SK-N-SH treated with all-trans-retinoic acid at 6 μM for 48 hours (cell line): Measurements from ENCODE around the gene TRIM8.

Experiments
- ATAC-seq: fragments of 200-7000 bp; cut with Tn5 transposase; 3 replicates; pipeline ENCODE4 v1.9.1; 2020; ENCODE audit warnings: mild to moderate bottlenecking, moderate library complexity
- ARNTL ChIP-seq: fragments of 450-650 bp; formaldehyde crosslinking; IDR thresholded peaks from 2 replicates; pipeline ENCODE4 v1.5.0; 2020; ENCODE audit warnings: low read depth, mild to moderate bottlenecking, moderate library complexity, borderline replicate concordance
- ESRRG ChIP-seq: fragments of 250-450 bp; sonication (Bioruptor Pico); IDR thresholded peaks from 2 replicates; pipeline ENCODE4 v1.6.1; 2021; ENCODE audit warnings: mild to moderate bottlenecking
- GLIS3 ChIP-seq: fragments of 250-450 bp; sonication (Bioruptor Pico); IDR thresholded peaks from 2 replicates; pipeline ENCODE4 v1.5.0; 2020; ENCODE audit warnings: mild to moderate bottlenecking, moderate library complexity
- PPARA ChIP-seq: fragments of 250-450 bp; sonication (Bioruptor Pico); IDR thresholded peaks from 2 replicates; pipeline ENCODE4 v1.5.0; 2020; ENCODE audit warnings: mild to moderate bottlenecking, borderline replicate concordance
- SNAI2 ChIP-seq: fragments of 250-450 bp; sonication (Bioruptor Pico); IDR thresholded peaks from 2 replicates; pipeline ENCODE4 v1.5.0; 2020; ENCODE audit warnings: mild to moderate bottlenecking, moderate library complexity
- ZC3H10 ChIP-seq: fragments of 250-450 bp; sonication (Bioruptor Pico); IDR thresholded peaks from 2 replicates; pipeline ENCODE4 v1.5.1; 2021; ENCODE audit warnings: mild to moderate bottlenecking, moderate library complexity
- ZFP3 ChIP-seq: fragments of 250-450 bp; sonication (Bioruptor Pico); IDR thresholded peaks from 2 replicates; pipeline ENCODE4 v1.5.0; 2020; ENCODE audit warnings: mild to moderate bottlenecking, moderate library complexity
- ZFP30 ChIP-seq: fragments of 450-650 bp; formaldehyde crosslinking; IDR thresholded peaks from 2 replicates; pipeline ENCODE4 v1.5.0; 2022; ENCODE audit warnings: mild to moderate bottlenecking, moderate library complexity
- ZNF565 ChIP-seq: fragments of 450-650 bp; formaldehyde crosslinking; conservative IDR thresholded peaks from 2 replicates; pipeline ENCODE4 v1.5.0; 2020; ENCODE audit warnings: low read depth, mild to moderate bottlenecking, moderate library complexity
- ZNF70 ChIP-seq: fragments of 450-650 bp; formaldehyde crosslinking; IDR thresholded peaks from 2 replicates; pipeline ENCODE4 v1.5.0; 2020; ENCODE audit warnings: mild to moderate bottlenecking, moderate library complexity
- TF ChIP-seq, protein P1 (sequence below): fragments of 250-450 bp; sonication (Bioruptor Pico); IDR thresholded peaks from 2 replicates; pipeline ENCODE4 v1.5.0; 2020; ENCODE audit warnings: mild to moderate bottlenecking, moderate library complexity
- TF ChIP-seq, protein P2 (sequence below): fragments of 250-450 bp; sonication (Bioruptor Pico); IDR thresholded peaks from 2 replicates; pipeline ENCODE4 v1.5.1; 2020; ENCODE audit warnings: low read depth, mild to moderate bottlenecking, moderate library complexity
- TF ChIP-seq, protein P3 (sequence below): fragments of 250-450 bp; sonication (Bioruptor Pico); IDR thresholded peaks from 2 replicates; pipeline ENCODE4 v1.8.0; 2020; ENCODE audit warnings: mild to moderate bottlenecking, moderate library complexity, borderline replicate concordance
- TF ChIP-seq, protein P4 (sequence below): fragments of 250-450 bp; sonication (Bioruptor Pico); IDR thresholded peaks from 2 replicates; pipeline ENCODE4 v1.5.1; 2021; ENCODE audit warnings: mild to moderate bottlenecking, moderate library complexity

Gene TRIM8

DNA sequence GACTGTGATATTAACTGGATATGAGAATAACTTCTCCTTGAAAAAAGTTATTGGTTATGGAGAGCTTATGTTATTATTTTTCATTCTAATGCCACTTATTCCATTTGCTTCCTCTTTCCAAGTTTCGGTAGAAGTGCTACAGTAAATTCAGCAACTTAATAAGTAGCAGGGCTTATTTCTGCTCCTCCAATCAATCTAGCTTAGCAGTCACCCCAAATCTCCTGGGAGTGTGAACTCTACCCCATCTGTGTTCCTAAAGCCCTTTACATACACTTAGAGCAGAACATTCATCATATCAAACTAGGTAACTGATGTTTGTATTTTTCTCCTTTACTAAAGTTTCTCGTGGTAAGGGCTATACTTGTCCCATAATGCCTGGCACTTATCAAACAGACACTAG, 61.3 kb downstream of the TRIM8 start:
- no peak for ATAC-seq
- TF ChIP-seq, protein P1, sequence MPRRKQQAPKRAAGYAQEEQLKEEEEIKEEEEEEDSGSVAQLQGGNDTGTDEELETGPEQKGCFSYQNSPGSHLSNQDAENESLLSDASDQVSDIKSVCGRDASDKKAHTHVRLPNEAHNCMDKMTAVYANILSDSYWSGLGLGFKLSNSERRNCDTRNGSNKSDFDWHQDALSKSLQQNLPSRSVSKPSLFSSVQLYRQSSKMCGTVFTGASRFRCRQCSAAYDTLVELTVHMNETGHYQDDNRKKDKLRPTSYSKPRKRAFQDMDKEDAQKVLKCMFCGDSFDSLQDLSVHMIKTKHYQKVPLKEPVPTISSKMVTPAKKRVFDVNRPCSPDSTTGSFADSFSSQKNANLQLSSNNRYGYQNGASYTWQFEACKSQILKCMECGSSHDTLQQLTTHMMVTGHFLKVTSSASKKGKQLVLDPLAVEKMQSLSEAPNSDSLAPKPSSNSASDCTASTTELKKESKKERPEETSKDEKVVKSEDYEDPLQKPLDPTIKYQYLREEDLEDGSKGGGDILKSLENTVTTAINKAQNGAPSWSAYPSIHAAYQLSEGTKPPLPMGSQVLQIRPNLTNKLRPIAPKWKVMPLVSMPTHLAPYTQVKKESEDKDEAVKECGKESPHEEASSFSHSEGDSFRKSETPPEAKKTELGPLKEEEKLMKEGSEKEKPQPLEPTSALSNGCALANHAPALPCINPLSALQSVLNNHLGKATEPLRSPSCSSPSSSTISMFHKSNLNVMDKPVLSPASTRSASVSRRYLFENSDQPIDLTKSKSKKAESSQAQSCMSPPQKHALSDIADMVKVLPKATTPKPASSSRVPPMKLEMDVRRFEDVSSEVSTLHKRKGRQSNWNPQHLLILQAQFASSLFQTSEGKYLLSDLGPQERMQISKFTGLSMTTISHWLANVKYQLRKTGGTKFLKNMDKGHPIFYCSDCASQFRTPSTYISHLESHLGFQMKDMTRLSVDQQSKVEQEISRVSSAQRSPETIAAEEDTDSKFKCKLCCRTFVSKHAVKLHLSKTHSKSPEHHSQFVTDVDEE (CRISPR knock-in tag) = no peak
- TF ChIP-seq, protein P2, sequence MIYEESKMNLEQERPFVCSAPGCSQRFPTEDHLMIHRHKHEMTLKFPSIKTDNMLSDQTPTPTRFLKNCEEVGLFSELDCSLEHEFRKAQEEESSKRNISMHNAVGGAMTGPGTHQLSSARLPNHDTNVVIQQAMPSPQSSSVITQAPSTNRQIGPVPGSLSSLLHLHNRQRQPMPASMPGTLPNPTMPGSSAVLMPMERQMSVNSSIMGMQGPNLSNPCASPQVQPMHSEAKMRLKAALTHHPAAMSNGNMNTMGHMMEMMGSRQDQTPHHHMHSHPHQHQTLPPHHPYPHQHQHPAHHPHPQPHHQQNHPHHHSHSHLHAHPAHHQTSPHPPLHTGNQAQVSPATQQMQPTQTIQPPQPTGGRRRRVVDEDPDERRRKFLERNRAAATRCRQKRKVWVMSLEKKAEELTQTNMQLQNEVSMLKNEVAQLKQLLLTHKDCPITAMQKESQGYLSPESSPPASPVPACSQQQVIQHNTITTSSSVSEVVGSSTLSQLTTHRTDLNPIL (CRISPR knock-in tag) = no peak
- TF ChIP-seq SNAI2 = no peak
- TF ChIP-seq ZNF70 = no peak
- TF ChIP-seq ZNF565 = no peak
- no peak for TF ChIP-seq ZC3H10
- no peak for TF ChIP-seq ZFP30 (CRISPR knock-in tag)
- no peak for TF ChIP-seq ZFP3 (CRISPR knock-in tag)
- TF ChIP-seq, protein P3, sequence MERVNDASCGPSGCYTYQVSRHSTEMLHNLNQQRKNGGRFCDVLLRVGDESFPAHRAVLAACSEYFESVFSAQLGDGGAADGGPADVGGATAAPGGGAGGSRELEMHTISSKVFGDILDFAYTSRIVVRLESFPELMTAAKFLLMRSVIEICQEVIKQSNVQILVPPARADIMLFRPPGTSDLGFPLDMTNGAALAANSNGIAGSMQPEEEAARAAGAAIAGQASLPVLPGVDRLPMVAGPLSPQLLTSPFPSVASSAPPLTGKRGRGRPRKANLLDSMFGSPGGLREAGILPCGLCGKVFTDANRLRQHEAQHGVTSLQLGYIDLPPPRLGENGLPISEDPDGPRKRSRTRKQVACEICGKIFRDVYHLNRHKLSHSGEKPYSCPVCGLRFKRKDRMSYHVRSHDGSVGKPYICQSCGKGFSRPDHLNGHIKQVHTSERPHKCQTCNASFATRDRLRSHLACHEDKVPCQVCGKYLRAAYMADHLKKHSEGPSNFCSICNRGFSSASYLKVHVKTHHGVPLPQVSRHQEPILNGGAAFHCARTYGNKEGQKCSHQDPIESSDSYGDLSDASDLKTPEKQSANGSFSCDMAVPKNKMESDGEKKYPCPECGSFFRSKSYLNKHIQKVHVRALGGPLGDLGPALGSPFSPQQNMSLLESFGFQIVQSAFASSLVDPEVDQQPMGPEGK (CRISPR knock-in tag) = no peak
- no peak for TF ChIP-seq ESRRG (CRISPR knock-in tag)
- TF ChIP-seq, protein P4, sequence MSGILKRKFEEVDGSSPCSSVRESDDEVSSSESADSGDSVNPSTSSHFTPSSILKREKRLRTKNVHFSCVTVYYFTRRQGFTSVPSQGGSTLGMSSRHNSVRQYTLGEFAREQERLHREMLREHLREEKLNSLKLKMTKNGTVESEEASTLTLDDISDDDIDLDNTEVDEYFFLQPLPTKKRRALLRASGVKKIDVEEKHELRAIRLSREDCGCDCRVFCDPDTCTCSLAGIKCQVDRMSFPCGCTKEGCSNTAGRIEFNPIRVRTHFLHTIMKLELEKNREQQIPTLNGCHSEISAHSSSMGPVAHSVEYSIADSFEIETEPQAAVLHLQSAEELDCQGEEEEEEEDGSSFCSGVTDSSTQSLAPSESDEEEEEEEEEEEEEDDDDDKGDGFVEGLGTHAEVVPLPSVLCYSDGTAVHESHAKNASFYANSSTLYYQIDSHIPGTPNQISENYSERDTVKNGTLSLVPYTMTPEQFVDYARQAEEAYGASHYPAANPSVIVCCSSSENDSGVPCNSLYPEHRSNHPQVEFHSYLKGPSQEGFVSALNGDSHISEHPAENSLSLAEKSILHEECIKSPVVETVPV (CRISPR knock-in tag) = no peak
- no peak for TF ChIP-seq GLIS3 (CRISPR knock-in tag)
- TF ChIP-seq ARNTL (CRISPR knock-in tag) = no peak
- no peak for TF ChIP-seq PPARA (CRISPR knock-in tag)
- TF ChIP-seq, all 23 proteins: peak for 0
